GM12891 (cell line): Measurements from ENCODE around the gene ARL8B.

Experiments
- POLR2A ChIP-seq: IDR thresholded peaks from 2 replicates; pipeline ENCODE4 v1.6.1; 2011; ENCODE audit warnings: low read depth, low read length, control low read depth
- POLR2AphosphoS5 ChIP-seq: IDR thresholded peaks from 2 replicates; pipeline ENCODE4 v1.6.1; 2011; ENCODE audit warnings: low read depth, low read length, control low read depth

GRCh38 chr3:5222283-5223005 is 100.4 kb downstream of the ARL8B start:
- TF ChIP-seq POLR2AphosphoS5 (no peak), POLR2A (no peak)
